ENCODE results near the gene AATK. TPM values are rescaled to one million over a fixed set of nuclear protein-coding genes. Genes with fewer than 3 reads are reported as not detected.

Gene AATK
- total and polyA plus RNA-seq, 4 donors: 9.6 to 54.6 (median 23.7) TPM

DNA sequence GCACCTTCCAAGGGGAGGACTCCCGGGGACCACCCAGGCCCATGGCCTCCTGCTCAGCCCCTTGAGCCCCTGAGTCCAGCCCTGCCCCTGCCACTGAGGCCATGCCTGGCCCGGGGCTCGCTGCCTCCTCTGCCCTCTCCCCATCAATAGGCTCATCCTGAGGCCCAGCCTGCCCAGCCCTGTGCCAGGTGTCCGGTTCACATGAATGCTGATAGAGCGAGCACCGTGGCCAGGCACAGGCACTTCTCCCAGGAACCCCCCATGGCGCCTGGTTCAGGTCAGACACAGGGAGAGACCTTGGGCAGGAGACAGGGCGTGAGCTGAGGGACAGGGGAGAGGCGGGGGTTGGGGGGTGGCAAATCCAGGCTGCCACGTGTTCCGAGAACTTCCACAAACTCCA, 3.5 kb downstream of the AATK start:
- no peaks in the 10 kb centered on the region for H3K36me3 ChIP-seq (ENCODE audit: control insufficient read depth in 4 of 4, insufficient read depth in 4 of 4, low read length in 4 of 4)
- H3K4me1 ChIP-seq (ENCODE audit: control insufficient read depth in 5 of 5, insufficient read depth in 5 of 5, low read length in 5 of 5): peaks cover 0 to 16% (median 3%) of the 10 kb centered on the region in 5 donors
- H3K27ac ChIP-seq (ENCODE audit: low read depth in 1 of 2, low read length in 1 of 2): no peak overlapping the region
- TF ChIP-seq, protein P1, sequence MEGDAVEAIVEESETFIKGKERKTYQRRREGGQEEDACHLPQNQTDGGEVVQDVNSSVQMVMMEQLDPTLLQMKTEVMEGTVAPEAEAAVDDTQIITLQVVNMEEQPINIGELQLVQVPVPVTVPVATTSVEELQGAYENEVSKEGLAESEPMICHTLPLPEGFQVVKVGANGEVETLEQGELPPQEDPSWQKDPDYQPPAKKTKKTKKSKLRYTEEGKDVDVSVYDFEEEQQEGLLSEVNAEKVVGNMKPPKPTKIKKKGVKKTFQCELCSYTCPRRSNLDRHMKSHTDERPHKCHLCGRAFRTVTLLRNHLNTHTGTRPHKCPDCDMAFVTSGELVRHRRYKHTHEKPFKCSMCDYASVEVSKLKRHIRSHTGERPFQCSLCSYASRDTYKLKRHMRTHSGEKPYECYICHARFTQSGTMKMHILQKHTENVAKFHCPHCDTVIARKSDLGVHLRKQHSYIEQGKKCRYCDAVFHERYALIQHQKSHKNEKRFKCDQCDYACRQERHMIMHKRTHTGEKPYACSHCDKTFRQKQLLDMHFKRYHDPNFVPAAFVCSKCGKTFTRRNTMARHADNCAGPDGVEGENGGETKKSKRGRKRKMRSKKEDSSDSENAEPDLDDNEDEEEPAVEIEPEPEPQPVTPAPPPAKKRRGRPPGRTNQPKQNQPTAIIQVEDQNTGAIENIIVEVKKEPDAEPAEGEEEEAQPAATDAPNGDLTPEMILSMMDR (IDR thresholded peaks at IDR 0.05; ENCODE audit: control extremely low read depth, extremely low read depth): no peak
- H3K9me3 ChIP-seq (ENCODE audit: control insufficient read depth in 4 of 4, insufficient read depth in 3 of 4, low read length in 3 of 4): no peaks in the 10 kb centered on the region
- H3K4me3 ChIP-seq: no peak overlapping the region
- ATAC-seq (ENCODE audit: insufficient read depth, low FRiP score): no peak
- no peak for DNase-seq
- peaks cover 0 to 3% (median 0%) of the 10 kb centered on the region in 3 donors for H3K27me3 ChIP-seq (ENCODE audit: control insufficient read depth in 3 of 3, insufficient read depth in 3 of 3, low read length in 2 of 3)
- no peak overlapping the region for H3K9ac ChIP-seq (ENCODE audit: insufficient read depth in 1 of 2, low read length in 2 of 2)
- WGBS, 2 donors: 86 to 94% methylated on average over 11 of the region's 11 CpGs

DNA sequence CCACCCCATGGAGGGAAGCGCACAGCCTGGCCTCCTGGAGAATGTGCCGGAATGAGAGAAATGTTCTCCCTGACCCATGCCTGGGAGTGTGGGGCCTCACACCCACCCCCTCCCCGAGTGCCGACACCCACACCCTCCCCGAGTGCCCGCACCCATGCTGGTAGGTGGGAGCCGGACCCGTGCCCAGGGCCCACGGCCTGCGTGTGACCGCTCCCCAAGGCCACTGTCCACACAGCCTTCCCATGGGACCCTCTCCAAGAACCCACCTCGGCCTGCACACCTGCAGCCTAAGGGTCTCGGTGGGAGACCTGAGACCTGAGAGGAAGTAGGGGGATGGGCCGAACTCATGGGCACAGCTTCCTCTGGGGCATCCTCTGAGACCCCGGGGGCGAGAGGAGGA, 4.0 kb downstream of the AATK start:
- H3K27me3 ChIP-seq (ENCODE audit: control insufficient read depth in 3 of 3, insufficient read depth in 3 of 3, low read length in 2 of 3): peaks cover 0 to 3% (median 0%) of the 10 kb centered on the region in 3 donors
- DNase-seq (no peak), ATAC-seq (ENCODE audit: insufficient read depth, low FRiP score) (no peak)
- WGBS, 2 donors: 91 to 92% methylated on average over 16 of the region's 16 CpGs
- peaks cover 0 to 16% (median 3%) of the 10 kb centered on the region in 5 donors for H3K4me1 ChIP-seq (ENCODE audit: control insufficient read depth in 5 of 5, insufficient read depth in 5 of 5, low read length in 5 of 5)
- no peak overlapping the region for H3K4me3 ChIP-seq
- H3K9me3 ChIP-seq (ENCODE audit: control insufficient read depth in 4 of 4, insufficient read depth in 3 of 4, low read length in 3 of 4): no peaks in the 10 kb centered on the region
- H3K9ac ChIP-seq (ENCODE audit: insufficient read depth in 1 of 2, low read length in 2 of 2): no peak overlapping the region
- TF ChIP-seq, protein P1 (IDR thresholded peaks at IDR 0.05; ENCODE audit: control extremely low read depth, extremely low read depth): no peak
- H3K36me3 ChIP-seq (ENCODE audit: control insufficient read depth in 4 of 4, insufficient read depth in 4 of 4, low read length in 4 of 4): no peaks in the 10 kb centered on the region
- no peak overlapping the region for H3K27ac ChIP-seq (ENCODE audit: low read depth in 1 of 2, low read length in 1 of 2)

DNA sequence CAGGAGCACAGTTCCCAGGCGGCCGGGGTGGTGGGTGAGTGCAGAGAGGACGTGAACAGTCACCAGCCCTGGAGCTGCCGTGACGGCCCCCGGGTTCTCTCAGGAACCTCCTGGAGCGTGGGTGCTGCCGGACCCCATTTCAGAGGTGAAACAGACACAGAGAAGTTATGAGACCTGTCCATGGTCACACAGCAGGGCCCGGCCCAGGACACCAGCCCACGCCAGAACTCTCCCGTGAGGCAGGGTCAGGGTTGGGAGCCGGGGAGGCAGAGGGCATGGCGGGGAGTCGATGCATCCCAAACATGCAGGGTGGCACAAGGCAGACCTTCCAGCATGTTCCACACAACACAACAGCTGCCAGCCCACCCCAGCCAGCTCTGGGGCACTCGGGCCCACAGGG, 4.5 kb downstream of the AATK start:
- Histone ChIP-seq H3K27ac (ENCODE audit: low read depth in 1 of 2, low read length in 1 of 2) (no peak overlapping the region), H3K36me3 (ENCODE audit: control insufficient read depth in 4 of 4, insufficient read depth in 4 of 4, low read length in 4 of 4) (no peaks in the 10 kb centered on the region), H3K9ac (ENCODE audit: insufficient read depth in 1 of 2, low read length in 2 of 2) (no peak overlapping the region), H3K4me1 (ENCODE audit: control insufficient read depth in 5 of 5, insufficient read depth in 5 of 5, low read length in 5 of 5) (peaks cover 0 to 16% (median under 1%) of the 10 kb centered on the region in 5 donors), H3K4me3 (no peak overlapping the region), H3K9me3 (ENCODE audit: control insufficient read depth in 4 of 4, insufficient read depth in 3 of 4, low read length in 3 of 4) (no peaks in the 10 kb centered on the region), H3K27me3 (ENCODE audit: control insufficient read depth in 3 of 3, insufficient read depth in 3 of 3, low read length in 2 of 3) (peaks cover 0 to under 1% (median 0%) of the 10 kb centered on the region in 3 donors)
- DNase-seq (no peak), ATAC-seq (ENCODE audit: insufficient read depth, low FRiP score) (no peak)
- TF ChIP-seq, protein P1 (IDR thresholded peaks at IDR 0.05; ENCODE audit: control extremely low read depth, extremely low read depth): no peak
- 96 to 97% methylated on average over 14 to 15 of the region's 15 CpGs for WGBS, 2 donors
